Loucy (cell line): ENCODE data around the gene RAB8B.

Experiments used
- H2AFZ ChIP-seq: fragments of 200-600 bp; sonication (generic); 2 replicates; pipeline ENCODE4 v1.6.0; 2016; ENCODE audit warnings: antibody characterized with exemption, mild to moderate bottlenecking, low read length, moderate library complexity
- H3F3A ChIP-seq: fragments of 200-600 bp; 2 replicates; pipeline ENCODE4 v1.6.0; 2016; ENCODE audit warnings: antibody characterized with exemption, low read depth, mild to moderate bottlenecking
- H3K27me3 ChIP-seq: fragments of 200-600 bp; sonication (generic); 2 replicates; pipeline ENCODE4 v1.6.1; 2014; ENCODE audit warnings: low read length, mild to moderate bottlenecking; ENCODE audit not compliant: insufficient read depth, poor library complexity, severe bottlenecking
- H3K36me3 ChIP-seq: fragments of 200-600 bp; sonication (generic); 2 replicates; pipeline ENCODE4 v1.6.1; 2016; ENCODE audit warnings: low read length; ENCODE audit not compliant: insufficient read depth
- H3K4me1 ChIP-seq: fragments of 200-600 bp; sonication (generic); 2 replicates; pipeline ENCODE4 v1.5.1; 2014; ENCODE audit warnings: low read length, mild to moderate bottlenecking; ENCODE audit not compliant: insufficient read depth, poor library complexity, severe bottlenecking
- H3K4me2 ChIP-seq: fragments of 200-600 bp; sonication (generic); 2 replicates; pipeline ENCODE4 v1.6.0; 2014; ENCODE audit warnings: antibody characterized with exemption, low read length, low read depth, mild to moderate bottlenecking; ENCODE audit not compliant: poor library complexity, severe bottlenecking
- H3K4me3 ChIP-seq: fragments of 200-600 bp; sonication (generic); 2 replicates; pipeline ENCODE4 v1.5.1; 2014; ENCODE audit warnings: low read length, mild to moderate bottlenecking, mixed read lengths; ENCODE audit not compliant: poor library complexity, severe bottlenecking
- H3K79me2 ChIP-seq: fragments of 200-600 bp; sonication (generic); 2 replicates; pipeline ENCODE4 v1.6.1; 2014; ENCODE audit warnings: low read length; ENCODE audit not compliant: insufficient read depth
- H3K9ac ChIP-seq: fragments of 200-600 bp; sonication (generic); 2 replicates; pipeline ENCODE4 v1.6.0; 2014; ENCODE audit warnings: mild to moderate bottlenecking, low read depth, low read length, moderate library complexity; ENCODE audit not compliant: poor library complexity, severe bottlenecking
- H3K9me2 ChIP-seq: fragments of 200-600 bp; sonication (generic); replicated peaks from 2 replicates; pipeline ENCODE4 v1.6.1; 2016; ENCODE audit warnings: low read depth, low read length, mixed read lengths
- H3K9me3 ChIP-seq: fragments of 200-600 bp; sonication (generic); 2 replicates; pipeline ENCODE4 v1.6.1; 2014; ENCODE audit warnings: mild to moderate bottlenecking, antibody characterized with exemption, low read length, low read depth; ENCODE audit not compliant: insufficient read depth
- H4K20me1 ChIP-seq: fragments of 200-600 bp; sonication (generic); 2 replicates; pipeline ENCODE4 v1.6.0; 2014; ENCODE audit warnings: antibody characterized with exemption, low read length, mild to moderate bottlenecking; ENCODE audit not compliant: insufficient read depth, poor library complexity, severe bottlenecking
- CTCF ChIP-seq: fragments of 200-600 bp; sonication (generic); conservative IDR thresholded peaks from 2 replicates; pipeline ENCODE4 v1.5.1; 2014; ENCODE audit warnings: mild to moderate bottlenecking, antibody characterized with exemption, low read length
- EZH2phosphoT487 ChIP-seq: fragments of 200-600 bp; IDR thresholded peaks from 2 replicates; pipeline ENCODE4 v1.6.1; 2018; ENCODE audit warnings: antibody characterized with exemption, mild to moderate bottlenecking, moderate library complexity, borderline replicate concordance

The RAB8B gene

GRCh38 chr15:63226155-63226883, 36.9 kb downstream of the RAB8B start:
- no peak overlapping the region for H3K4me3 ChIP-seq
- TF ChIP-seq CTCF (no peak), EZH2phosphoT487 (no peak)

GRCh38 chr15:63226966-63227401, 37.6 kb downstream of the RAB8B start:
- no peaks in the 10 kb centered on the region for H3K27me3 ChIP-seq
- H3K9ac ChIP-seq = no peak overlapping the region
- H3F3A ChIP-seq = peaks cover 3% of the 10 kb centered on the region; the same call in 1 of the 2 replicates
- H3K36me3 ChIP-seq = peaks cover 27% of the 10 kb centered on the region
- H3K79me2 ChIP-seq = peaks cover 99% of the 10 kb centered on the region
- peaks cover 9% of the 10 kb centered on the region for H4K20me1 ChIP-seq
- no peaks in the 10 kb centered on the region for H3K9me3 ChIP-seq
- H2AFZ ChIP-seq = no peak overlapping the region
- H3K4me2 ChIP-seq = no peak overlapping the region
- peaks cover 29% of the 10 kb centered on the region for H3K4me1 ChIP-seq
- H3K9me2 ChIP-seq = no peaks in the 10 kb centered on the region
- no peak overlapping the region for H3K4me3 ChIP-seq
- TF ChIP-seq EZH2phosphoT487 (no peak), CTCF (no peak)

More at GRCh38 chr15:63226155-63226883, 36.9 kb downstream of the RAB8B start:
- H4K20me1 ChIP-seq = peaks cover 6% of the 10 kb centered on the region
- H3K36me3 ChIP-seq = peaks cover 27% of the 10 kb centered on the region
- H3K27me3 ChIP-seq = no peaks in the 10 kb centered on the region
- H3K4me2 ChIP-seq = no peak overlapping the region
- peaks cover 99% of the 10 kb centered on the region for H3K79me2 ChIP-seq
- H3K9ac ChIP-seq = no peak overlapping the region
- peaks cover 25% of the 10 kb centered on the region for H3K4me1 ChIP-seq
- H3K9me2 ChIP-seq = no peaks in the 10 kb centered on the region
- no peaks in the 10 kb centered on the region for H3F3A ChIP-seq
- no peaks in the 10 kb centered on the region for H3K9me3 ChIP-seq
- no peak overlapping the region for H2AFZ ChIP-seq

GRCh38 chr15:63227689-63228088, 38.3 kb downstream of the RAB8B start:
- H3K9me2 ChIP-seq = no peaks in the 10 kb centered on the region
- H3K4me1 ChIP-seq = peaks cover 36% of the 10 kb centered on the region
- TF ChIP-seq CTCF (no peak), EZH2phosphoT487 (no peak)
- no peaks in the 10 kb centered on the region for H3K27me3 ChIP-seq
- H3K9ac ChIP-seq = no peak overlapping the region
- H3K4me2 ChIP-seq = no peak overlapping the region
- H3K4me3 ChIP-seq = no peak overlapping the region
- H2AFZ ChIP-seq = no peak overlapping the region
- peaks cover 27% of the 10 kb centered on the region for H3K36me3 ChIP-seq
- peaks cover 5% of the 10 kb centered on the region; the same call in 1 of the 2 replicates for H3F3A ChIP-seq
- peaks cover 12% of the 10 kb centered on the region for H4K20me1 ChIP-seq
- H3K79me2 ChIP-seq = peaks cover 92% of the 10 kb centered on the region
- no peaks in the 10 kb centered on the region for H3K9me3 ChIP-seq
